K562 treated with DMSO at 1 percent for 4 hours (cell line): ENCODE data around the gene ACOT6. TPM values are rescaled to one million over a fixed set of nuclear protein-coding genes. Genes with fewer than 3 reads are reported as not detected.

Source experiments
- total RNA-seq: library from RNA; unstranded; fragments of 300-600 nt; gene quantifications from 2 replicates; pipeline ENCODE4 v1.2.3, GENCODE V29; 2022; ENCODE audit not compliant: insufficient read depth

Gene ACOT6
- total RNA-seq: not detected in 2 replicates

GRCh38 chr14:73612339-73613045 is at the start of gene ACOT6:
TSS of gene ACOT6 (plus strand) at chr14:73612517. CDS start at chr14:73612572, 55 bp downstream.

GRCh38 chr14:73569185-73569958 is 42.9 kb upstream of the ACOT6 start, which contains the start of gene ACOT2:
TSS of gene ACOT2 (plus strand) at chr14:73569213. CDS start at chr14:73569241, 28 bp downstream.

GRCh38 chr14:73591690-73592449 is 20.4 kb upstream of the ACOT6 start, which contains the start of gene ACOT4:
TSS of gene ACOT4 (plus strand) at chr14:73591873. CDS start at chr14:73591960, 87 bp downstream.

GRCh38 chr14:73644531-73645247 is 32.4 kb downstream of the ACOT6 start, which contains the start of gene DNAL1:
TSS of gene DNAL1 (plus strand) at chr14:73644986. CDS start at chr14:73645040, 54 bp downstream.

Other genes with a start within 250 kb of the ACOT6 start
- gene NUMB, start 154.0 kb upstream of the ACOT6 start, total RNA-seq: 28.5 and 30.4 TPM in 2 replicates
- gene RIOX1, start 121.6 kb upstream of the ACOT6 start, total RNA-seq: 4.7 and 5.2 TPM in 2 replicates
- gene ACOT1, start 75.4 kb upstream of the ACOT6 start, total RNA-seq: not detected in 2 replicates
- gene HEATR4, start 53.6 kb upstream of the ACOT6 start, total RNA-seq: not detected in 2 replicates
- 0.73 TPM in 1 of 2 replicates, not detected in the other for gene ACOT2, start 43.3 kb upstream of the ACOT6 start, total RNA-seq
- not detected in 2 replicates for gene ACOT4, start 20.6 kb upstream of the ACOT6 start, total RNA-seq
- gene DNAL1, start 32.5 kb downstream of the ACOT6 start, total RNA-seq: 2.6 and 3.2 TPM in 2 replicates
- 26.6 and 27.0 TPM in 2 replicates for gene PNMA1, start 101.9 kb downstream of the ACOT6 start, total RNA-seq
- gene PTGR2, start 239.3 kb downstream of the ACOT6 start, total RNA-seq: 4.1 and 5.8 TPM in 2 replicates